ENCODE results near the gene ZCCHC17.
A peak's percentile ranks its signal among the peaks of the same experiment; 100 is the strongest.
"Not testable (repeated sequence)": the region's sequence is repeated elsewhere in the genome, so short reads cannot be mapped to it uniquely, and the experiment has no call there.

Gene ZCCHC17

DNA sequence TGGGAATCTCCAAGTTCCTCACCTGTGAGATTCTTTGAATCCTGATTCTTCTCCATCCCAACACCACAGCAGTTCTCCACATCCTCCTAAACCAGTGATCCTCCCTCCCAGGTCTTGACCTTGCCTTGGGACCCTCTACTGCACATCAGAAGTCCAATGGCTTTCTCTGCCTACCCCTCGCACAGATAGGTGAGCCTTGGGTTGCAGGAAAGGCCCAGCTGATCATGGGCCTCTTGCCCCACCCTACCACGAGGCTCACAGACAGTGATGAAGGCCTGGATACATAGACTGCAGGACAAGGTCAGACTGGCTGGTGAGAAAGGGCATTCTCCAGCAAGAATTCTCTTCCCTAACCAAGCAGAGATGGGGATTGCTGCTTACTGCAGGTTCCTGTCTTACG is 75.2 kb downstream of the ZCCHC17 start:
- no peak for DNase-seq

DNA sequence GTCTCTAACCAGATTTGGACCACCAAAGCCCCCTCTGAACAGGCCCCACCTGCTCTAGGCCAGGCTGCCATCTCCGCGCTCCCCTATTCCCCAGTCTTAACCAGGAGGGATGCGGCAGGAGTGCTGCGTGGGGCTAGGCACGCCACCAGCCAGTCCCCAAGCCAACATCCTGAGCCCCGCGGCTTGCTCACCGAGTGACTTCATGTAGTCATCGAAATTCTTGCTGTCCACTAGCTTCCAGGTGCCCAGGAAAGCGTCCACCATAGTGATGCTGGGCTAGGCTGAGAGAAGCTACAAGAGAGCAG is 75.9 kb downstream of the ZCCHC17 start:
- DNase-seq: no peak

DNA sequence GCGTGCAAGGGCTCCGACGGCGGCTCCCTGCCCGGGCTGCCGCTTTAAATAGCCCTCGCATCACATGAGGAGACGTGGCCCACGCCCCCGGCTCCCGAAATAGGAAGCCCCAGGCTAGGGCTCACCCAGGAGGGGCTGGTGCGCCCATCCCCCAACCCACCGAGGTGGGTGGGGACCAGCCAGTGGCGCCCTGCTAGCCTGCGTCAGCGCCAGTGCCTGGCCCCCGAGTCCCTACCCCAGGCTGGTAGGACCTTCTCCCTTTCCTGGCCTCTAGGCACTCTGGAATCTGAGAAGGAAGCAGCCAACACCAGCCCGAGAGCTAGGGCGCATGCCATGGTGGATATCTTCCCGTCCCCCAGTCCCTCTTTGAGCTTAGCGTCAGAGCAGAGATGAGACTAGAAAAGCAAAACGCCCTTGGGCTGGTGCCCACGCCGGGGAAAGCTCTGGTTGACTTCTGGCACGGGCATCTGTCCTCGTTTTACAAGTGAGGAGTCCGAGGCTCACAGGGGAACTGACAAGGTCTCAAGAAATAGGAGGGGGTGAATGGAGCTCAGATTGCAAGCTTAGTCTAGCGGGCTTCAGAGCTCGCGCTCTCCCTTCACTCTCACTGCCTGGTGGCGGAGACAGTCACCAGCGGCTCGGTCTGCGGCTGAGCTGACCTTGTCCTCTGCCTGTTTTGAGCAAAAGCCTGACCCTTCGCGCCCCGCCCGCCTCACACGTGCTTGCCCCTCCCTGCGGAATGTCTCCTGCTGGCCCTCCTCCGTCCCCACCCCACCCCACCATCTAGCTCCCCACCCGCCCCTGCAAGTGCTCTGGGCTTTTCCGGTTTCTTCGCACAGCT is 76.4 kb downstream of the ZCCHC17 start, which contains the start of gene FABP3:
Gene FABP3 (minus strand): TSS at position 21 of the 841 bp plus-strand sequence. CDS start 62 bp downstream, outside the sequence.
- peak; percentile 14 for DNase-seq

DNA sequence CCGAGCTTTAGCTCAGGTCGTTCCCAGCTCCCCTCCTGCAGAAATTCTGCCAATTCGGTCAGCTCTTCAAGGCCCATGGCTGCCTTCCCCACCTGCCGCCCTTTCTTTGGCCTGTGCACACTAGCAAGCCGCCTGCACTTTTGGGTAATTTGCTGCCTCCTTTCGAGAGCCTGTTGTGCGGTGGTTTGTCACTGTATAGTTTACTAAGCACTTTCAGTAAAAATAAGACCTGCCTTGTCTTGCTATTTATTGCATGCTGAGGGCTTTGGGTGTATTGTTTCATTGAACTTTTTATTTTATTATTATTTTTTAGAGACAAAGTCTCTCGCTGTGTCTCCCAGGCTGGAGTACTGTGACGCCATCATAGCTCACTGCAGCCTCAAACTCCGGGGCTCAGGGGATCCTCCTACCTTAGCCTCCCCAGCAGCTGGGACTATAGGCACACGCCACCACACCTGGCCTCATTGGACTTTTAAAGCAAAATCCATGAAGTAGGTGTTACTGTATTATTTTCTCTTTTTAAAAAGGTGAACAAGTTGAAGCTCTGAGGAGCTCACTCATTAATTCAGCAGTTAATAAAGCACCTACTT is 77.2 kb downstream of the ZCCHC17 start:
- DNase-seq: no peak

DNA sequence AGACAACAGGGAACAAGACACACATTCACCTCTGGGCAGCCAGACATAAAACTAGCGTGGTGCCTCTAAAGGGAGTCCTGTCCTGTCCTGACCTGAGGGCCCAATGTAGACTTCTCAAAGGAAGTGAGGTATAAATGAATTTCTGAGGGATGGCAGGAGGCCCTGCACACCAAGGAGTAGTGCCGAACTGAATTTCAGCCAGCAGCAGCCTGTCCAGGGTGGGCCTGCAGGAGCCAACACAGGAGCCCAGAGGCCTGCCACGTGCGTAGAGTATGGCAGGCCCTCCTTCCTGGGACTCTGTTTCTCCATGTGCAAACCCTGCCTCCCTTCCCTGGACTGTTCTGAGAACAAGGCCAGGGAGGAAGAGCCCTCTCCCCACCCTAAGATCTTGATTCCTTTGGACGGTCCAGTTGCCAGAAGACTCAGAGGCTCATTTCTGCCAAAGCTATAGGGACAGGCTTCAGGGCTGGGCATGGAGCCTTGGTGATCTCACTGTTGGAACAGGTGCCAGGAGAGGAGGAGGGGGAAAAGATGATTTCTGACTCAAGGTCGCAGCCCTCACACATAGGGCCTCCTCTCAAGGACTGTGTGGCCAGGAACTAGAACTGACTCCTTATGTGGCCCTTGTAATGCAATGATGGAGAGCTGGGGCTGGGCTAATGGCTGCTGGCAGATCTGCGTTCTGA is 77.8 kb downstream of the ZCCHC17 start:
- DNase-seq: no peak

DNA sequence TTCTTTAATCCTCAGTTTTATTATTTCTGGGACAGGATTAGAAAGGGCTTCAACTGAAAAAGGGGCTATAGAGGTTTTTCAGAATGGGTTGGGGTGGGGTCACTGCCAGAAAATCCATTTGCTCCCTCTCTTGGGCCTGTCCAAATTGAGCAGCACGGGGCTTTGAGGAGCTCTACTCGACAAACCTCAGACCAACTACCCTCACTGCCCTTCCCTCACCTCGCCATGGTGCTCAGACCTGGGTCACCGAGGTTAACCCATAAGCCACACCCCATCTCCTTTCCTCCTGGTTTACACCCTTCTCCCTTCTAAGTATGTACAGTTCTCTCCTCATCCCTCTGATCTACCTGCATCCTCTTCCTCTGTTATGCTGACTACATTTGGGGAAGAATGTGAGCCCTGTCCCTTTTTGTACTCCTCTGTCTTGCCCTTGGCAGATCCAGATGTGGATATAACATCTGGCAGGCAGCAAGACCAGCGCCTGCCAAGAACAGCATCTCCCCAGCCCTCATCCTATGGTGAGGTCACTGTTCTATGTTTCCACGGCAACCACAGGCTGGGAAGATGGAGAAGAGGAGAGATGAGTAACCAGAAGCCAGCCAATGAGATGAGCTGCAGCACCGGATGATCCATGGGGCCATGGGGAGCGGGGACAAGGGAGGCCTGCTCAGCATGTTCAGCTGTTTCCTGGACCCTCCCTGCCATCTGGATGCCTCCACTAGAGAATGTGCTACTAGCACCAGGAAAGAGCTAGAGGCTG is 79.7 kb downstream of the ZCCHC17 start:
- peak; percentile 94 for DNase-seq

DNA sequence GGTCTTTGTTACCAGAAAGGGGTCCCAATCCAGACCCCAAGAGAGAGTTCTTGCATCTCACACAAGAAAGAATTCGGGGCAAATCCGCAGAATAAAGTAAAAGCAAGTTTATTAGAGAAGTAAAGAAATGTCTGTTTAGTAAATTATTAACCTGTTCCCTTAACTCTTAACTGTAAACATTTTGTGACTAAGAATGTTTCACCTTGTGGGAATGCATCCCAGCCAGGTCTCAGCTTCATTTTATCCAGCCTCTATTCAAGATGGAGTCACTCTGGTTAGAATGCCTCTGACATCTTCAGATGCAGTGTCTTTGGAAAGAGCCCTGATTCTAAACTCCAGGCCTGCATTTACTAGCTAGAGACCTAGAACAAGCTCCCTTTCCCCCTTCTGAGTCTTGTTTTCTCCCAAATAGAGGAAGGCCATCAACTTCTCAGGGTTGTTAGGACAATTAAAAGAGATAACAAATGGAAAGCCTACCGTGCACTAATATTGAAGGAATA is 80.6 kb downstream of the ZCCHC17 start:
- no peak for DNase-seq

DNA sequence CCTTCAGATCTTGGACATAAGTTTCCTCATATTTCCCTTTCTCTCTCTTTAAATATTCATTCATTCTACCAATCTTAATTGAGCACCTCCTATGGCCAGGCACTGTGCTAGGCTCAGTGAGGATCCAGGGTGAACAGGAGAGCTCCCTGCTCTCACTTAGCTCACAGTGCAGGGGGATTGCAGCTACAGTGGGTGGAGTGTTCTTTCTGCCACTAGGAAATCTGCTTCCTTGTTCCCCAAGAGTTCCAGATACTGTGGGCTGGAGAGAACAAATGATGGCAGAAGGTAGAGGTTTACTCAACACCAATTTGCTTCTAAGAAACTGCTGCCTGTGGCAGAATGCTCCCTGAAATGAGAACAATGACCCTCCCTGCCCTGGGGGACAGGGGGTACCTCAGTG is 81.2 kb downstream of the ZCCHC17 start:
- DNase-seq: no peak

DNA sequence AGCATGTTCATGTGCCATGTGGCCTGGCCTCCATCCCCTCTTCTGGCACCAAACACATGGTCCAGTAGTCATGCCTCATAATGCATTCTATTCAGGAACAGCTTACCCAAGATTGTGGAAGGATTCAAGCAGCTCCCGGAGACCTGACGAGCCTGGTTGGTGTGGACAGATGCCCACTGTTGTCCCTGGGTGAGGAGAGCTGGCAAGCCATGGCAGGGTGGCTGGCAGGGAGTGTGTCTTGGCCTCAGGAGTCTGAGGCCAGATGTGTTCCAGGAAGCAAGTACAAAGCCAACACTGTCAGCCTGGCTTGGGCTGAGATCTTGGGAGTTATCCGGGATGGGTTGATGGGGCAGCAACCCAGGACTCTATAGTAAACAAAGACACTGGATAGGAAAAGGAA is 83.3 kb downstream of the ZCCHC17 start:
- no peak for DNase-seq

DNA sequence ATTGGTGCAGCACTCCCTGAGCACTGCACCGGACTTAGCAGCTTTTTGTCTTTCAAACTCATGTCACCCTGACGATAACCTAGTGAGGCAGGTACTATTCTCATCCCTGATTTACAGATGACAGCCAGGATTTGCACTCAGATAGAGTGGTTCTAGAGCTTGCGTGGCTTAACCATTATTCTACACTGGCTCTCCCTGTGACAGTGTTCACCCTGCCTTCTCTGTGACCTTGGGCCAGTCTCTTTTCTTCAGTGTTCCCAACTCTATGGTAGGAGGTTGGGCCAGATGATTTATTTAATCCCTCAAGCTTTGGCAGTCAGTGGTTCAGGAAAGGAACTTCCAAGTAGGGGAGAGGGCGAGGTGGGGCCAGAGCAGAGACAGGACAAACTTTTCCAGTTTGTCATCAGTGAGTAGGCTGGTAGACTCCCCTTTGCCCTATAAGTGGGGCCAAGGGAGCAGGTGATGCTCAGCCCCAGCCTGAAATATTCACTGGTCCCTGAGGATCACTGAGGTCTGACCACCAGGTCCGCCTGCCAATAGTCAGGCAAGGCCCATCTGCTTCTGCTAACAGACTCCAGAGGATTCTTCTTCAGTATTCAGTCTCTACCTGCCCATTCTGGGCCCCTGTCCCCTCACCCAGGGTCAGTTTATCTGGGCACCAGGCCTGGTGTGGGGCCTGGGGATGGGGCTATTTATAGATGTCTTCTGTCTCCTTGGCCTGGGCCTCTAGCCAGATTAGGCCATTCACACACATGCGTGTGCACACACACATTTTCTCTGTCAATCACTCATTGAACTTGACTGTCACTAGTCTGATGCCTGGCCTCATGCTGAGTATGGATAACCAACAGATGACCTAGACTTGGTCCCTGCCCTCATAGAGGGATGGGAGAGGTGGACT is 84.8 kb downstream of the ZCCHC17 start:
- no peak for DNase-seq

DNA sequence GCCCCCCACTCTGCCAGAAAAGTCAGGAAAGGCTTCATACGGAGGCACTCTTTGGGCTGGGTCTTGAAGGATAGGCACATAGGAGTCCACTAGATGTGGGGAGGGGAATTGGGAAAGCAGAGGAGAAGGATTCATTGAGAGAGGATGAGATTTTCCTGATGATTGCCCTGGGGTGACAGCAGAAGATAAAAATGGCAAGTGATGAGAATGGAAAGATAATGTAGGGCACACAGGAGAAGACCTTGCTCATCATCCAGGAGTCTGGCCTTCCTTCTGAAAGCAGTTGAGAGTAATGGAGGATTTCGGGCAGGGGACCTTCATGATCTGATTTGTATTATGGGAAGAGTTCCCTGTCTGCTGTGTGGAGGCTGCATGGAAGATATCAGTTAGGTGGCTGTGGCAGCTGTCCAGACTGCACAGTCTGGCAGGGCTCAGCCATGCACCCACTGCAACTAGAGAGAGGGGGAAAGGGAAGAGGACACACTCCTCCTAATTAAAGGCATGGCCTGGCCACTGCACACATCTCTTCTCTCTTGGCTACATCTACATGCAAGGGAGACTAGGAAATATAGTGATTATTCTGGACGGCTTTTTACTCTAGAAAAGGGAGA is 85.7 kb downstream of the ZCCHC17 start:
- peak; percentile 50 for DNase-seq

DNA sequence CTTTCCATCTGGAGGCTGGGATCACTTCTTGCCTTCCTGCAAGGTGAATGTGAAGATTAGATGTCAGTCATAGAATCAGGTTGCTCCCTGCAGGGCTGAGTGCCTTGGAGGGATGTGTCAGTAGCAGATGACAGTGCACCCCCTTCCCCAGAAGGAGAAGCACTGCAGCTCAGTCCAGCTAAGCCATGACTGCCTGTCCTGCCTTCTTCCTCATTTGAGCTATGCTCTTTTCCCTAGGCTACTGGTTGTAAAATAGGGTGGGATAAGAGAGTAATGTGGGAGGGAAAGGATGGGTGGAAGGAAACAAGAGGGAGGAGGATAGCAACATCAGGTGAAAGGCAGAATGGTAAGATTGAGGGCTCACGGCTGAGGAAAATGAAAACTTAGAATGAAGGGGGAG is 87.1 kb downstream of the ZCCHC17 start:
- DNase-seq: no peak

DNA sequence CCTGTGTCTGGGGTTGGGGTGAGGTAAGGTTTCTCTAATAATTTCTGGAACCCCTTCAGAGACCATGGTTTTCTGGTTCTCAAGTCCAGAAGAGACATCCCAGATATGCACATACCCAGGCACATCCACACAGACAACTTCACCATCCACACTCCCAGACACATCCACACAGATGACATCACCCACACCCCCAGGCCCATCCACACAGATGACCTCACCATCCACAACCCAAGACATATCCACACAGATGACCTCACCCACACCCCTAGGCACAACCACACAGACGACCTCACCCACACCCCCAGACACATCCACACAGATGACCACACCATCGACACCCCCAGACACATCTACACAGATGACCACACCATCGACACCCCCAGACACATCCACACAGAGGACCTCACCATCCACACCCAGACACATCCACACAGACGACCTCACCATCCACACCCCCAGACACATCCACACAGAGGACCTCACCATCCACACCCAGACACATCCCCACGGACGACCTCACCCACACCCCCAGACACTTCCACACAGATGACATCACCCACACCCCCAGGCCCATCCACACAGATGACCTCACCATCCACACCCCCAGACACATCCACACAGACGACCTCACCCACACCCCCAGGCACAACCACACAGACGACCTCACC is 89.9 kb downstream of the ZCCHC17 start:
- not testable (repeated sequence) for DNase-seq

DNA sequence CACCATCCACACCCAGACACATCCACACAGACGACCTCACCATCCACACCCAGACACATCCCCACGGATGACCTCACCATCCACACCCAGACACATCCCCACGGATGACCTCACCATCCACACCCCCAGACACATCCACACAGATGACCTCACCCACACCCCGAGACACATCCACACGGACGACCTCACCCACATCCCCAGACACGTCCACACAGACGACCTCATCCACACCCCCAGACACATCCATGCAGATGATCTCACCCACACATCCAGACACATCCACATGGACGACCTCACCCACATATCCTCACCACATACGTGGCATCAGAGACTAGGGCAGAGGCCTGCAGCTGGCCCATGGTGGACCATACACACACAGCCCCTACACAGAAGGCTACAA is 90.8 kb downstream of the ZCCHC17 start:
- DNase-seq: no peak

DNA sequence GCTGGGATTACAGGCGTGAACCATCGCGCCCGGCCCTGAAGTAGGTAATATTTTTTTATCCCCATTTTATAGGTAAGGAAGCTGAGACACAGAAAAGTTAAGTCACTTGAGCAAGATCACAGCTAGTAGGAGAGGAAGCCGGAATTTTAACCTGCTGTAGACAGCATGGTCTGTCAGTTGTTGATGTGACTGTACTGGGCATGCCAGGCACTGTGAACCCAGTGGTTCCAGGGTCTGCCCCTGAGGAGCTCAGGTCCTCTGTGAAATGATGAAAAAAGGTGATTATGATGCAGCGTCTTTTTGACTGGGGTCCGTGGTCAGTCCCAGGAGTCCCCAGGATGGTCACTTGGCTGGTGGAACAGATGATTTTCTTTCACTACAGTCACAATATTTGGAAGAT is 92.8 kb downstream of the ZCCHC17 start:
- DNase-seq: no peak

DNA sequence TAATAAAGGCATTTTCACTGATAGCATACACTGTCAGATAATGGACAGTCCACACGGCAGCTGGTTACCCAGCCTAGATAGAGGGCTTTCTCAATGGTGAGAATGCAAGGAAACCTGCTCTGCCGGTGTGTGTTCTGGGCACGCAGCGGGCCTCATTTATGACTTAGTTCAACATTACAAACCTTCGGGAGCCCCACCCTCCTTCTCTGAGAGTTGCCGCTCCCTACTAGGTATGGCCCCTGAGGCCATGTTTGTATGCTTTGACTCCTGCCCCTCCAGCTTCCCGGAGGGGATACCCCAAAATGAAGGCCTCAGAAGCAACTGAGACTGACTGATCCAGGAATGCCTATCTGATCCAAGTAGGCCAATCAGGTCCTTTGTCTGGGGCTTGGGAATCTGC is 93.2 kb downstream of the ZCCHC17 start:
- DNase-seq: no peak

DNA sequence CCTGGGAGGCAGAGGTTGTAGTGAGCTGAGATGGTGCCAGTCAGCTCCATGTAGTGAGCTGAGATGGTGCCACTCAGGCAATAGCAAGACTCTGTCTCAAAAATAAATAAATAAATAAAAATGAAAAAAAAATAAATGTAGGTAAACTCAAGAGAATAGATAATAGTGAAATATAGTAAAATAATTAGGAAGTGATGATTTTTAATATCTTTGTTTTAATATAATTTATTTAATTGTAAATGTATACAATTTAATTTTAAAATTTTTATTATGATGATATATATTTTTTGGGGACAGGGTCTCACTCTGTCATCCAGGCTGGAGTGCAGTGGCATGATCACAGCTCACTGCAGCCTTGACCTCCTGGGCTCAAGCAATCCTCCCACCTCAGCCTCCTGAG is 96.6 kb downstream of the ZCCHC17 start:
- no peak for DNase-seq

DNA sequence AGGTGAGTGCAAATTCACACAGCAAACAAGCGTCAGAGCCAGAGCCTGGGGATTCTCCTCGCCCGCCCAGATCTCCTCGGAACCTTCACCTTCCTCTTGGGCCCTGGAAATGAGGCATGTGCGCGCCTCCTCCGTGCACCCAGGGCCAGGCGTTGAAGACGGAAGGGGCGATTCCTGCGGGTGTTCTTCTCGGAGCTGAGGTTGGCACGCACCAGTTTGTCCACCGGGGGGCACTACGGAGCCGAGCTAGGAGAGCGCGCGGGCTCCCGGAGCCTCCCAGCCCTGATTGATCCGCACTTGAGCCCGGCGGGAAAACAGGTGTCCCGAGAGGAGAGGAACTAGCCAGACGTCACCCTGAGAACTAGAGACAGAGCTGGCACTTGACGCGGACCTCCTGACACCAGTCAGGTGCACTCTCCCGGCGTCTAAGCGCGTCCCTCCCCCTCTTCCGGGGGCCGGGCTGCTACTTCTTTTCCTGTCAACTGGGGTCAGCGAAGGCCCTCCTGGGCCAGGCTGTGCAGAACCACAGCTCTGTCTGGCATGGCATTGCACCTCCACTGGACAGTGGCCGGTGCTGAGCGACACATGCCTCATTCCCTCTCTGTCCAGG is 97.9 kb downstream of the ZCCHC17 start:
- DNase-seq: peak; percentile 51

DNA sequence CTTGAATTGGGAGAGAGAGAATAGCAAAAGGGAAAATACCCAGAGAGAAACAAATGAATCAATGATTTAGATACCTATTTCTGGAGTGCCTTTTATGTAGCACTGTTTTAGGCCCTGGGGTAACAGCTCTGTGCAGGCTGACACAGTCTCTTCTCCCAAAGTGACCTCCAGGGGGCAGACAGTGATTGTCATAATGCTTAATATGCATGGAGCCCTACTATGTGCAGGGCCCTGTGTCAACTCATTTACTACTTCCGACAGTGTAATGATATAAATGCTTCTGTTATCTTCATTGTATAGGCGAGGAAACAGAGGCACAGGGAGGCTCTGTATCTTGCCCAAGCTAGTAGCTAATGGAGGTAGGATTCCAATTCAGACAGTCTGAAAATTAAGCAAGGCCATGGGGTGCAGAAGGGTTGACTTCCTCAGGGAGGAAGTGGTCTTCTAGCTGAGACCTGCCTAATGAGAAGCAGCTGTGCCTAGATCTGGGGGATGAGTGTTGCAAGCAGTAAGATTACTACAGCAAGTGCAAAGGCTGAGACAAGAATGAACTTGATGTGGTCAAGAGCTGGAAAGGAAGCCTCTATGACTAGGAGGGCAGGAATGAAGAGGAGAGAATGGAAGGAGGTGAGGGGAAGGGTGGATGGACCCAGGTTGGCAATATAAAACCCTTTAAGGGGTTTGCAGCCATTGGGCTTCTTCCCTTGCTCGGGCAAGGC is 100.0 kb downstream of the ZCCHC17 start:
- DNase-seq: no peak
